ENCODE data around the gene KLHL40. TPM values are rescaled to one million over a fixed set of nuclear protein-coding genes. Genes with fewer than 3 reads are reported as not detected.

Gene KLHL40
- total and polyA plus RNA-seq, 2 donors (not counting 3 experiments of a cell fraction or from before 2014, with no cell fraction given), result not detected

GRCh38 chr3:42649783-42650182, 35.6 kb upstream of the KLHL40 start:
- FAIRE-seq, result no peak
- H3K4me3 ChIP-seq (replicated peaks in 1 of 3; ENCODE audit: insufficient read depth in 1 of 3, low read depth in 1 of 3, low read length in 3 of 3), result no peak overlapping the region
- no TSS peak for BruUV-seq (replicated peaks)
- peaks cover 10 to 17% of the 10 kb centered on the region in 2 experiments for H3K36me3 ChIP-seq (ENCODE audit: control insufficient read depth in 2 of 2, extremely low read depth in 1 of 2, insufficient read depth in 2 of 2, low read length in 2 of 2)
- ChIA-PET CTCF (interaction anchor here (1.0 to 1.1 kb wide), 2 partner anchors 36 to 39 kb away, joined by 3 to 4 read pairs; no protein-coding TSS in a partner anchor), POLR2A (no interaction called here)
- H3K4me2 ChIP-seq (ENCODE audit: insufficient read depth, low read length), result no peak overlapping the region
- intact Hi-C loops (cut with micrococcal nuclease), result no loop called here
- no peak overlapping the region for H3K27ac ChIP-seq (ENCODE audit: insufficient read depth, low read depth, low read length)
- H3K4me1 ChIP-seq (ENCODE audit: control insufficient read depth, extremely low read depth, insufficient read depth, low read length), result peaks cover 22% of the 10 kb centered on the region
- H3K9me1 ChIP-seq (replicated peaks; ENCODE audit: control insufficient read depth, extremely low read depth, insufficient read depth, low read length), result no peaks in the 10 kb centered on the region
- DNase-seq (ENCODE audit: low read depth, low spot score), result no peak
- no peak overlapping the region for H2AFZ ChIP-seq (ENCODE audit: low read depth, low read length)
- peaks cover under 1% of the 10 kb centered on the region for H4K20me1 ChIP-seq (replicated peaks; ENCODE audit: control insufficient read depth, extremely low read depth, insufficient read depth, low read length)
- TF ChIP-seq CTCF (IDR thresholded peaks at IDR 0.05; ENCODE audit: extremely low read depth in 1 of 2, insufficient read depth in 1 of 2, low read depth in 1 of 2, low read length in 2 of 2), result no peak
- no peak for TF ChIP-seq FOS (IDR thresholded peaks at IDR 0.05; ENCODE audit: borderline replicate concordance, insufficient read depth, low read length)
- TF ChIP-seq MYC (IDR thresholded peaks at IDR 0.05; ENCODE audit: low read depth, low read length), result no peak
- no peaks in the 10 kb centered on the region for H3K27me3 ChIP-seq (ENCODE audit: control insufficient read depth in 2 of 2, insufficient read depth in 2 of 2, low read length in 2 of 2)
- no peak overlapping the region for H3K9ac ChIP-seq (replicated peaks; ENCODE audit: extremely low read depth, insufficient read depth, low read length)
- peaks cover 21% of the 10 kb centered on the region for H3K79me2 ChIP-seq (ENCODE audit: control insufficient read depth, insufficient read depth, low read length)
- dilution Hi-C loops (cut with MboI; ENCODE audit: extremely low pct_ligation_motif_present, low sequenced_read_pairs), result no loop called here
- H3K9me3 ChIP-seq (replicated peaks; ENCODE audit: control insufficient read depth, insufficient read depth, low read length), result no peaks in the 10 kb centered on the region

GRCh38 chr3:42651248-42652091, 33.9 kb upstream of the KLHL40 start:
- FAIRE-seq (peak; percentile 12), DNase-seq (ENCODE audit: low read depth, low spot score) (no peak)
- Histone ChIP-seq H3K9ac (replicated peaks; ENCODE audit: extremely low read depth, insufficient read depth, low read length) (no peak overlapping the region), H2AFZ (ENCODE audit: low read depth, low read length) (no peak overlapping the region), H3K27me3 (ENCODE audit: control insufficient read depth in 2 of 2, insufficient read depth in 2 of 2, low read length in 2 of 2) (no peaks in the 10 kb centered on the region), H3K9me1 (replicated peaks; ENCODE audit: control insufficient read depth, extremely low read depth, insufficient read depth, low read length) (no peaks in the 10 kb centered on the region), H3K79me2 (ENCODE audit: control insufficient read depth, insufficient read depth, low read length) (peaks cover 34% of the 10 kb centered on the region), H3K27ac (ENCODE audit: insufficient read depth, low read depth, low read length) (no peak overlapping the region), H4K20me1 (replicated peaks; ENCODE audit: control insufficient read depth, extremely low read depth, insufficient read depth, low read length) (no peaks in the 10 kb centered on the region), H3K4me3 (replicated peaks in 1 of 3; ENCODE audit: insufficient read depth in 1 of 3, low read depth in 1 of 3, low read length in 3 of 3) (no peak overlapping the region), H3K36me3 (ENCODE audit: control insufficient read depth in 2 of 2, extremely low read depth in 1 of 2, insufficient read depth in 2 of 2, low read length in 2 of 2) (peaks cover 7 to 9% of the 10 kb centered on the region in 2 experiments), H3K9me3 (replicated peaks; ENCODE audit: control insufficient read depth, insufficient read depth, low read length) (no peaks in the 10 kb centered on the region), H3K4me1 (ENCODE audit: control insufficient read depth, extremely low read depth, insufficient read depth, low read length) (peaks cover 36% of the 10 kb centered on the region), H3K4me2 (ENCODE audit: insufficient read depth, low read length) (no peak overlapping the region)
- dilution Hi-C loops (cut with MboI; ENCODE audit: extremely low pct_ligation_motif_present, low sequenced_read_pairs), result no loop called here
- no peak for TF ChIP-seq JUN (IDR thresholded peaks at IDR 0.05; ENCODE audit: borderline replicate concordance, insufficient read depth, insufficient read length, low read depth)
- no peak for TF ChIP-seq MYC (IDR thresholded peaks at IDR 0.05; ENCODE audit: low read depth, low read length)
- ChIA-PET CTCF (interaction anchor here (1.1 to 2.0 kb wide), 6 partner anchors 10 to 104 kb away, joined by 3 to 15 read pairs (median 4); partner anchors contain the start of gene SEC22C), POLR2A (no interaction called here)
- intact Hi-C loops (cut with micrococcal nuclease), result loop anchor here (1.0 kb wide), 1 partner anchor 93 kb away; no protein-coding TSS in a partner anchor
- BruUV-seq (replicated peaks), result no TSS peak
